Measurements from ENCODE around the gene SLC38A1.

GRCh38 chr12:46261646-46262045 is 7.2 kb downstream of the SLC38A1 start:
- TF ChIP-seq EZH2phosphoT487 (IDR thresholded peaks at IDR 0.05; ENCODE audit: borderline replicate concordance, low read depth) (no peak), CTCF (IDR thresholded peaks at IDR 0.05) (no peak), MAX (IDR thresholded peaks at IDR 0.05; ENCODE audit: low read depth) (no peak), JUND (IDR thresholded peaks at IDR 0.05) (no peak), GABPA (IDR thresholded peaks at IDR 0.05; ENCODE audit: low read depth) (no peak), ZBTB33 (IDR thresholded peaks at IDR 0.05; ENCODE audit: borderline replicate concordance, low read depth) (no peak), TAF1 (IDR thresholded peaks at IDR 0.05; ENCODE audit: borderline replicate concordance, low read depth, low read length) (no peak)

Data from SK-N-SH (cell line).